GM23248 (cell line): ENCODE results near the gene PTPN14. TPM values are rescaled to one million over a fixed set of nuclear protein-coding genes. Genes with fewer than 3 reads are reported as not detected.

Experiments used
- DNase-seq: peaks from one replicate; pipeline ENCODE4 v3.0.0-alpha.2; 2015
- H2AFZ ChIP-seq: fragments of 200-600 bp; sonication (generic); 2 replicates; pipeline ENCODE4 v1.6.1; 2016; ENCODE audit warnings: antibody characterized with exemption
- H3F3A ChIP-seq: fragments of 200-600 bp; sonication (generic); 2 replicates; pipeline ENCODE4 v1.6.1; 2016; ENCODE audit warnings: mild to moderate bottlenecking, antibody characterized with exemption, mixed run types; ENCODE audit not compliant: insufficient read depth
- H3K27ac ChIP-seq: fragments of 200-600 bp; sonication (generic); 2 replicates; pipeline ENCODE4 v1.5.1; 2016; ENCODE audit warnings: mild to moderate bottlenecking
- H3K27me3 ChIP-seq: fragments of 200-600 bp; sonication (generic); replicated peaks from 2 replicates; pipeline ENCODE4 v1.6.1; 2016; ENCODE audit warnings: mild to moderate bottlenecking; ENCODE audit not compliant: insufficient read depth
- H3K36me3 ChIP-seq: fragments of 200-600 bp; sonication (generic); 2 replicates; pipeline ENCODE4 v1.6.1; 2016; ENCODE audit warnings: low read depth, mild to moderate bottlenecking
- H3K4me1 ChIP-seq: fragments of 200-600 bp; sonication (generic); 2 replicates; pipeline ENCODE4 v1.6.1; 2016; ENCODE audit warnings: mild to moderate bottlenecking; ENCODE audit not compliant: insufficient read depth
- H3K4me2 ChIP-seq: fragments of 200-600 bp; sonication (generic); one replicate; pipeline ENCODE4 v1.6.1; 2016; ENCODE audit warnings: mild to moderate bottlenecking; ENCODE audit not compliant: unreplicated experiment
- H3K4me3 ChIP-seq: fragments of 200-600 bp; sonication (generic); 2 replicates; pipeline ENCODE4 v1.5.1; 2016; ENCODE audit warnings: mild to moderate bottlenecking
- H3K79me2 ChIP-seq: fragments of 200-600 bp; sonication (generic); 2 replicates; pipeline ENCODE4 v1.6.1; 2016; ENCODE audit warnings: mild to moderate bottlenecking; ENCODE audit not compliant: insufficient read depth
- H3K9ac ChIP-seq: fragments of 200-600 bp; sonication (generic); 2 replicates; pipeline ENCODE4 v1.6.1; 2016; ENCODE audit warnings: mild to moderate bottlenecking
- H3K9me2 ChIP-seq: fragments of 200-600 bp; sonication (generic); 2 replicates; pipeline ENCODE4 v1.6.1; 2016; ENCODE audit warnings: mixed run types, mild to moderate bottlenecking, moderate library complexity; ENCODE audit not compliant: insufficient read depth
- H3K9me3 ChIP-seq: fragments of 200-600 bp; sonication (generic); one replicate; pipeline ENCODE4 v1.6.1; 2017; ENCODE audit warnings: low read depth
- H4K20me1 ChIP-seq: fragments of 200-600 bp; sonication (generic); 2 replicates; pipeline ENCODE4 v1.6.0; 2016; ENCODE audit not compliant: insufficient read depth
- EZH2 ChIP-seq: fragments of 200-600 bp; sonication (generic); IDR thresholded peaks from 2 replicates; pipeline ENCODE4 v1.6.1; 2018; ENCODE audit warnings: antibody characterized with exemption, mild to moderate bottlenecking; ENCODE audit not compliant: insufficient read depth, poor library complexity, severe bottlenecking
- EZH2phosphoT487 ChIP-seq: fragments of 200-600 bp; sonication (generic); IDR thresholded peaks from 2 replicates; pipeline ENCODE4 v1.6.1; 2018; ENCODE audit warnings: antibody characterized with exemption, moderate library complexity, mild to moderate bottlenecking, low read depth; ENCODE audit not compliant: insufficient read depth
- WGBS, 2 experiments: methylation state at CpG; one replicate each; pipeline ENCODE4 v1.1.6; 2015 to 2017; ENCODE audit warnings: low lambda C conversion rate in 2 of 2, low coverage in 1 of 2; ENCODE audit errors: missing lambda C conversion rate in 2 of 2; 5-methylcytosine and 5-hydroxymethylcytosine counted together
- in situ Hi-C: fragments of 300-500 bp; cut with MboI; formaldehyde crosslinking; loops from 2 replicates; pipeline ENCODE4 v1.15.0; 2020
- polyA plus RNA-seq: library from polyadenylated mRNA; unstranded; fragments of >200 nt; fragmentation: Nextera tagmentation; extraction: Ambion mirVana; gene quantifications from 2 replicates; pipeline ENCODE4 v1.2.1, GENCODE V29; 2016
- total RNA-seq: library from RNA; depleted of rRNA; stranded (reverse); fragments of >200 nt; shearing (Covaris generic); gene quantifications from 2 replicates; pipeline ENCODE4 v1.2.3, GENCODE V29; 2014

Gene PTPN14
- total and polyA plus RNA-seq, 2 experiments from 2014 or later: 38.7 to 49.8 TPM

- in situ Hi-C loops: no loop called here
- Histone ChIP-seq H3K9me2 (no peaks in the 10 kb centered on the region), H3K4me3 (no peak overlapping the region), H3K27ac (no peak overlapping the region), H2AFZ (no peak overlapping the region), H3F3A (peaks cover 14% of the 10 kb centered on the region; the same call in 1 of the 2 replicates), H4K20me1 (no peaks in the 10 kb centered on the region), H3K9me3 (no peaks in the 10 kb centered on the region), H3K27me3 (no peaks in the 10 kb centered on the region), H3K4me1 (peaks cover 11% of the 10 kb centered on the region), H3K79me2 (no peaks in the 10 kb centered on the region; the same call in 1 of the 2 replicates), H3K9ac (no peak overlapping the region), H3K36me3 (0 out of 2 replicates have a peak, but pooled peaks cover 3% of the 10 kb centered on the region), H3K4me2 (no peak overlapping the region)
- no peak for DNase-seq
- no peak for TF ChIP-seq EZH2
- TF ChIP-seq EZH2phosphoT487: no peak
- WGBS, 2 experiments: 95% methylated on average over 5 of the region's 5 CpGs
These were observed 237.1 kb downstream of the PTPN14 start for GRCh38 chr1:214314178-214314843.

GRCh38 chr1:214312530-214313051, 238.8 kb downstream of the PTPN14 start:
- Histone ChIP-seq H3K9me3 (no peaks in the 10 kb centered on the region), H3K79me2 (no peaks in the 10 kb centered on the region; the same call in 1 of the 2 replicates), H3K36me3 (no peaks in the 10 kb centered on the region), H3K4me3 (no peak overlapping the region), H3K4me1 (peaks cover 11% of the 10 kb centered on the region), H3K27me3 (no peaks in the 10 kb centered on the region), H4K20me1 (no peaks in the 10 kb centered on the region), H3K9ac (no peak overlapping the region), H3K27ac (no peak overlapping the region), H3K9me2 (no peaks in the 10 kb centered on the region), H3F3A (peaks cover 14% of the 10 kb centered on the region; the same call in 1 of the 2 replicates), H3K4me2 (no peak overlapping the region), H2AFZ (no peak overlapping the region)
- DNase-seq: no peak
- 96 to 97% methylated on average over 10 of the region's 10 CpGs for WGBS, 2 experiments
- TF ChIP-seq EZH2phosphoT487 (no peak), EZH2 (no peak)
- in situ Hi-C loops: no loop called here

GRCh38 chr1:214310777-214311690, 240.4 kb downstream of the PTPN14 start:
- 88% methylated on average over 11 of the region's 11 CpGs for WGBS, 2 experiments
- Histone ChIP-seq H3K4me1 (peaks cover under 1% of the 10 kb centered on the region), H3K36me3 (no peaks in the 10 kb centered on the region), H3K9me3 (no peaks in the 10 kb centered on the region), H3K9me2 (no peaks in the 10 kb centered on the region), H3K27me3 (no peaks in the 10 kb centered on the region), H3F3A (peaks cover 5% of the 10 kb centered on the region; the same call in 1 of the 2 replicates), H3K4me2 (no peak overlapping the region), H3K4me3 (no peak overlapping the region), H2AFZ (no peak overlapping the region), H4K20me1 (no peaks in the 10 kb centered on the region), H3K79me2 (no peaks in the 10 kb centered on the region; the same call in 1 of the 2 replicates), H3K27ac (no peak overlapping the region), H3K9ac (no peak overlapping the region)
- DNase-seq: no peak
- TF ChIP-seq EZH2phosphoT487: no peak
- no peak for TF ChIP-seq EZH2
- in situ Hi-C loops: no loop called here

- no peaks in the 10 kb centered on the region for H3K36me3 ChIP-seq
- no peak overlapping the region for H3K4me2 ChIP-seq
- no peaks in the 10 kb centered on the region for H3K27me3 ChIP-seq
- H3K27ac ChIP-seq: no peak overlapping the region
- H3K9ac ChIP-seq: no peak overlapping the region
- H3K9me3 ChIP-seq: no peaks in the 10 kb centered on the region
- H3F3A ChIP-seq: no peaks in the 10 kb centered on the region
- peak; percentile 40 for DNase-seq
- H2AFZ ChIP-seq: no peak overlapping the region
- no peak for TF ChIP-seq EZH2
- in situ Hi-C loops: no loop called here
- no peak overlapping the region for H3K4me3 ChIP-seq
- H3K4me1 ChIP-seq: no peaks in the 10 kb centered on the region
- H4K20me1 ChIP-seq: no peaks in the 10 kb centered on the region
- 62 to 75% methylated on average over 3 of the region's 3 CpGs for WGBS, 2 experiments
- H3K79me2 ChIP-seq: no peaks in the 10 kb centered on the region; the same call in 1 of the 2 replicates
- no peaks in the 10 kb centered on the region for H3K9me2 ChIP-seq
These were observed 241.4 kb downstream of the PTPN14 start for GRCh38 chr1:214310010-214310409.
